K562 (cell line): Measurements from ENCODE around the gene BICC1. TPM values are rescaled to one million over a fixed set of nuclear protein-coding genes. Genes with fewer than 3 reads are reported as not detected.

ENCODE experiments used
- ATAC-seq: fragments of 200-7000 bp; cut with Tn5 transposase; 3 replicates; pipeline ENCODE4 v1.9.1; 2020; ENCODE audit warnings: moderate library complexity
- BruUV-seq: library from RNA; stranded (reverse); fragments of 400-500 nt; replicated peaks from 2 replicates; lab custom pipeline; 2021; lab: Mats Ljungman, UMichigan
- CTCF ChIA-PET: fragments of 300-600 bp; formaldehyde crosslinking; extraction: SDS; loops from one replicate; lab custom pipeline; 2021; ENCODE audit warnings: low intra/inter-chr PET ratio; lab: Yijun Ruan, JAX
- POLR2A ChIA-PET: fragments of 300-600, 350-650 bp; sonication (Branson Sonifier 250); formaldehyde crosslinking; extraction: SDS; loops from one replicate; lab custom pipeline; 2021; ENCODE audit warnings: antibody characterized with exemption, inconsistent platforms; lab: Yijun Ruan, JAX
- DNase-seq, 4 experiments: peaks; one replicate each; pipeline versions ENCODE4 v3.0.0 to v3.0.0-alpha.2; 2011 to 2018; ENCODE audit warnings: low spot score in 3 of 4, mixed read lengths in 3 of 4; ENCODE audit errors: extremely low read depth in 1 of 4
- FAIRE-seq: peaks from 2 replicates; lab custom pipeline; 2011; peaks lifted over from hg19 to GRCh38; lab: Jason Lieb, UNC
- H2AFZ ChIP-seq: 2 replicates; pipeline ENCODE4 v1.6.0; 2011; ENCODE audit warnings: low read depth, low read length, control low read depth, inconsistent platforms
- H3K27ac ChIP-seq: fragments of 200-600 bp; 3 replicates; pipeline ENCODE4 v1.8.0; 2011; ENCODE audit warnings: low read depth, mild to moderate bottlenecking, control low read depth, inconsistent platforms, low read length, moderate library complexity, mixed read lengths; ENCODE audit errors: extremely low read depth
- H3K27me3 ChIP-seq, 2 experiments: fragments of 300-600 bp in 1 of 2; 2 replicates in 1 of 2; 3 replicates in 1 of 2; pipeline versions ENCODE4 v1.6.0 to v1.8.0; 2011; ENCODE audit warnings: inconsistent platforms in 2 of 2, low read length in 2 of 2, mild to moderate bottlenecking in 1 of 2, mixed read lengths in 1 of 2, moderate library complexity in 1 of 2; ENCODE audit not compliant: control insufficient read depth in 2 of 2, insufficient read depth in 2 of 2
- H3K36me3 ChIP-seq: fragments of 300-600 bp; 3 replicates; pipeline ENCODE4 v1.8.0; 2011; ENCODE audit warnings: mild to moderate bottlenecking, low read length, inconsistent platforms; ENCODE audit not compliant: control insufficient read depth, insufficient read depth
- H3K4me1 ChIP-seq, 2 experiments: fragments of 200-600 bp in 1 of 2; replicated peaks in 1 of 2; 2 replicates in 1 of 2; 3 replicates in 1 of 2; pipeline versions ENCODE4 v1.5.1 to v1.8.0; 2011; ENCODE audit warnings: inconsistent platforms in 2 of 2, low read length in 2 of 2, mild to moderate bottlenecking in 1 of 2, mixed read lengths in 1 of 2, moderate library complexity in 1 of 2; ENCODE audit not compliant: control insufficient read depth in 2 of 2, insufficient read depth in 2 of 2
- H3K4me2 ChIP-seq: 2 replicates; pipeline ENCODE4 v1.6.1; 2011; ENCODE audit warnings: low read length, control low read depth, inconsistent platforms, mixed read lengths; ENCODE audit not compliant: insufficient read depth
- H3K4me3 ChIP-seq: fragments of 200-600 bp; sonication (generic), shearing (Covaris generic); 2 replicates; pipeline ENCODE4 v1.5.1; 2016; ENCODE audit warnings: control low read depth, inconsistent platforms
- H3K79me2 ChIP-seq: fragments of 200-600 bp; 3 replicates; pipeline ENCODE4 v1.8.0; 2011; ENCODE audit warnings: low read length, inconsistent platforms; ENCODE audit not compliant: control insufficient read depth, insufficient read depth
- H3K9ac ChIP-seq, 2 experiments: 2 replicates each; pipeline versions ENCODE4 v1.6.0 to v1.6.1; 2011; ENCODE audit warnings: low read depth in 2 of 2, low read length in 2 of 2, control low read depth in 1 of 2, inconsistent platforms in 1 of 2, mild to moderate bottlenecking in 1 of 2, mixed read lengths in 1 of 2; ENCODE audit not compliant: insufficient read depth in 1 of 2
- H3K9me1 ChIP-seq: one replicate; pipeline ENCODE4 v1.6.0; 2011; ENCODE audit warnings: inconsistent platforms, mild to moderate bottlenecking, low read length, moderate library complexity; ENCODE audit not compliant: control insufficient read depth, insufficient read depth
- H3K9me3 ChIP-seq: replicated peaks from 2 replicates; pipeline ENCODE4 v1.5.1; 2011; ENCODE audit warnings: low read depth, low read length, inconsistent platforms; ENCODE audit not compliant: control insufficient read depth, insufficient read depth
- H4K20me1 ChIP-seq: replicated peaks from 2 replicates; pipeline ENCODE4 v1.6.1; 2011; ENCODE audit warnings: low read length, inconsistent platforms, mixed read lengths; ENCODE audit not compliant: control insufficient read depth, insufficient read depth
- BRF1 ChIP-seq: IDR thresholded peaks from 3 replicates; pipeline ENCODE4 v1.6.1; 2011; ENCODE audit warnings: borderline replicate concordance, mild to moderate bottlenecking; ENCODE audit not compliant: insufficient read length; ENCODE audit errors: extremely low read depth
- HDAC1 ChIP-seq, 2 experiments: fragments of 450-650 bp; IDR thresholded peaks; 2 replicates each; pipeline ENCODE4 v1.6.1; 2016 to 2017; ENCODE audit warnings: inconsistent platforms in 1 of 2, mild to moderate bottlenecking in 1 of 2, moderate library complexity in 1 of 2
- HDAC3 ChIP-seq: fragments of 450-650 bp; IDR thresholded peaks from 2 replicates; pipeline ENCODE4 v1.6.1; 2018; ENCODE audit warnings: borderline replicate concordance, mild to moderate bottlenecking, moderate library complexity; ENCODE audit not compliant: partially characterized antibody
- HNRNPL ChIP-seq: fragments of 200-400 bp; formaldehyde crosslinking; IDR thresholded peaks from 2 replicates; pipeline ENCODE4 v1.6.1; 2017; ENCODE audit warnings: low read depth, mild to moderate bottlenecking, low read length
- LEF1 ChIP-seq: fragments of 450-650 bp; IDR thresholded peaks from 2 replicates; pipeline ENCODE4 v1.6.1; 2016; ENCODE audit warnings: mild to moderate bottlenecking
- MAZ ChIP-seq, 2 experiments: fragments of 450-650 bp in 1 of 2; sonication (generic) in 1 of 2; formaldehyde crosslinking; IDR thresholded peaks in 1 of 2; conservative IDR thresholded peaks in 1 of 2; 2 replicates each; pipeline versions ENCODE4 v1.4.0 to v1.5.0; 2020; ENCODE audit warnings: mild to moderate bottlenecking in 1 of 2, missing genetic modification reagents in 1 of 2
- POLR3A ChIP-seq: IDR thresholded peaks from 2 replicates; pipeline ENCODE4 v1.6.1; 2011; ENCODE audit warnings: borderline replicate concordance, mild to moderate bottlenecking, moderate library complexity; ENCODE audit not compliant: insufficient read length, insufficient read depth; ENCODE audit errors: extremely low read depth
- PRPF4 ChIP-seq: fragments of 200-400 bp; formaldehyde crosslinking; IDR thresholded peaks from one replicate; pipeline ENCODE4 v1.6.1; 2017; ENCODE audit warnings: low read length, low read depth, mild to moderate bottlenecking; ENCODE audit not compliant: insufficient read depth, poor library complexity, severe bottlenecking
- TFAP4 ChIP-seq: sonication (generic); formaldehyde crosslinking; IDR thresholded peaks from 2 replicates; pipeline ENCODE4 v1.8.0; 2022; ENCODE audit warnings: missing genetic modification reagents, mild to moderate bottlenecking, moderate library complexity, borderline replicate concordance
- XRCC3 ChIP-seq: fragments of 450-650 bp; IDR thresholded peaks from 2 replicates; pipeline ENCODE4 v1.6.1; 2017; ENCODE audit warnings: mild to moderate bottlenecking, moderate library complexity
- ZFP36 ChIP-seq: fragments of 150-350 bp; IDR thresholded peaks from 2 replicates; pipeline ENCODE4 v1.6.1; 2018; ENCODE audit warnings: low read length, low read depth; ENCODE audit not compliant: partially characterized antibody
- WGBS: fragments of 100-300 bp; shearing (Covaris generic); methylation state at CpG from one replicate; pipeline ENCODE4 v1.1.6; 2016; ENCODE audit warnings: low coverage, mixed read lengths; ENCODE audit not compliant: insufficient coverage; ENCODE audit errors: missing lambda C conversion rate; 5-methylcytosine and 5-hydroxymethylcytosine counted together
- in situ Hi-C: fragments of 300-500 bp; cut with MboI; formaldehyde crosslinking; loops from 4 replicates; pipeline ENCODE4 v1.15.0; 2018; ENCODE audit warnings: inconsistent platforms, mixed read lengths
- intact Hi-C: fragments of 100-400 bp; cut with micrococcal nuclease; formaldehyde crosslinking; loops from 2 replicates; pipeline ENCODE4 v1.14.2; 2022
- polyA plus RNA-seq, 8 experiments: library from polyadenylated mRNA; depleted of rRNA in 4 of 8; stranded (reverse) in 5 of 8; unstranded in 3 of 8; fragments of >200 nt; fragmentation: Nextera tagmentation in 2 of 8; fragmentation: Illumina TruSeq in 1 of 8; extraction: Ambion mirVana in 2 of 8; extraction: Trizol in 1 of 8; gene quantifications; 2 replicates each; pipeline versions ENCODE4 v1.2.1 to v1.2.3, GENCODE V29; 2011 to 2014; ENCODE audit warnings: inconsistent platforms in 1 of 8, missing spikeins in 1 of 8
- total RNA-seq, 7 experiments: library from RNA; depleted of rRNA in 6 of 7; stranded (reverse); fragments of >200 nt in 6 of 7; fragmentation: Illumina TruSeq in 2 of 7; extraction: Trizol in 2 of 7; gene quantifications; 2 replicates each; pipeline versions ENCODE4 v1.2.1 to v1.2.3, GENCODE V29; 2011 to 2021; ENCODE audit warnings: low replicate concordance in 1 of 7

The BICC1 gene
- total and polyA plus RNA-seq, 9 of the 15 experiments (the other 6 are each of a cell fraction or from before 2014, with no cell fraction given) = not detected

GRCh38 chr10:58570979-58571378 lies 58.3 kb downstream of the BICC1 start:
- no peak for ATAC-seq
- 0% methylated on average over 2 of the region's 2 CpGs for WGBS
- ChIA-PET CTCF (no interaction called here), POLR2A (no interaction called here)
- no peak for TF ChIP-seq TFAP4
- no peaks in the 10 kb centered on the region for H3K9me3 ChIP-seq
- no peak overlapping the region for H3K4me3 ChIP-seq
- H4K20me1 ChIP-seq = no peaks in the 10 kb centered on the region
- no peaks in the 10 kb centered on the region for H3K36me3 ChIP-seq
- FAIRE-seq = no peak
- H3K27me3 ChIP-seq = no peaks in the 10 kb centered on the region
- H3K27ac ChIP-seq = no peak overlapping the region
- H3K4me1 ChIP-seq = no peaks in the 10 kb centered on the region
- H3K4me2 ChIP-seq = no peak overlapping the region
- H3K9me1 ChIP-seq = no peaks in the 10 kb centered on the region
- no peak for DNase-seq
- no peak overlapping the region for H2AFZ ChIP-seq
- H3K79me2 ChIP-seq = no peaks in the 10 kb centered on the region
- in situ Hi-C loops (no loop called here), intact Hi-C loops (no loop called here)
- BruUV-seq = no TSS peak
- H3K9ac ChIP-seq = no peak overlapping the region

DNA sequence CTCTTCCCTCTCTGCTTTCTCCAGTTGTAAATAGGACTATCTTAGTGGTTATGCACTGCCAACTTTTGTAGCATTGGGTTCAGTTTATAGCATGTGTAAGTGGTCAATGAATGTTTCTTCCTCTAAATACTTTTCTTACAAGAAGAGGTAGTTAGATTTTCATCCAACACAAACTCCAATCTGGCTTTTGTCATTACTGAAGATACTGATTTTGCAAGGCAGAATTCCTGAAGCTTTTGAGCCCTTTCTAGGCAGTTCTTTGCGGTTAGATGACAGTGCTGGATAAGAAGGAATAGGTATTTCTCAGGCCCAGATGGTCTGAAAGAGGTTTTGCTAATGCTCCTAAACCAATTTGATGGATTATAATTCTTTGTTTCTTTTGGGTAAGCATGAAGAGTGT lies 60.5 kb downstream of the BICC1 start:
- ChIA-PET POLR2A (no interaction called here), CTCF (no interaction called here)
- no peaks in the 10 kb centered on the region for H3K36me3 ChIP-seq
- BruUV-seq = no TSS peak
- no peaks in the 10 kb centered on the region for H3K9me3 ChIP-seq
- no peaks in the 10 kb centered on the region for H3K79me2 ChIP-seq
- H3K9ac ChIP-seq = no peak overlapping the region
- H2AFZ ChIP-seq = no peak overlapping the region
- no peak overlapping the region for H3K27ac ChIP-seq
- H3K4me3 ChIP-seq = no peak overlapping the region
- ATAC-seq (no peak), DNase-seq (no peak), FAIRE-seq (no peak)
- no peaks in the 10 kb centered on the region for H4K20me1 ChIP-seq
- H3K4me2 ChIP-seq = no peak overlapping the region
- intact Hi-C loops (no loop called here), in situ Hi-C loops (no loop called here)
- H3K27me3 ChIP-seq = no peaks in the 10 kb centered on the region
- 0% methylated on average over 1 of the region's 1 CpG for WGBS
- no peaks in the 10 kb centered on the region for H3K4me1 ChIP-seq
- H3K9me1 ChIP-seq = no peaks in the 10 kb centered on the region
- TF ChIP-seq HDAC3 (no peak), MAZ (CRISPR knock-in tag; conservative IDR thresholded peaks at IDR 0.05 in 1 of 2, IDR thresholded peaks at IDR 0.05 in 1 of 2) (no peak), HNRNPL (no peak), PRPF4 (no peak), LEF1 (no peak), XRCC3 (no peak), ZFP36 (no peak), HDAC1 (IDR thresholded peaks at IDR 0.05) (no peak), POLR3A (no peak), BRF1 (no peak)
- TF ChIP-seq, all 486 proteins: peak for 0
